Mesendoderm (in vitro differentiated cells): ENCODE data around the gene NTHL1.

ENCODE experiments used
- DNase-seq: peaks from one replicate; pipeline ENCODE4 v3.0.0; 2013
- H2AK5ac ChIP-seq: 2 replicates; pipeline ENCODE4 v1.6.1; 2013; ENCODE audit warnings: low read length, inconsistent platforms
- H2BK120ac ChIP-seq: 2 replicates; pipeline ENCODE4 v1.6.1; 2013; ENCODE audit warnings: low read depth, mild to moderate bottlenecking, low read length, moderate library complexity, mixed read lengths
- H2BK15ac ChIP-seq: replicated peaks from 2 replicates; pipeline ENCODE4 v1.6.1; 2013; ENCODE audit warnings: low read depth, mild to moderate bottlenecking, moderate library complexity
- H2BK5ac ChIP-seq: 2 replicates; pipeline ENCODE4 v1.6.1; 2013; ENCODE audit warnings: low read length, inconsistent platforms
- H3K18ac ChIP-seq: 2 replicates; pipeline ENCODE4 v1.6.1; 2013; ENCODE audit warnings: mild to moderate bottlenecking, low read length, mixed read lengths
- H3K23ac ChIP-seq: one replicate; pipeline ENCODE4 v1.6.1; 2013; ENCODE audit warnings: low read length
- H3K27ac ChIP-seq: 2 replicates; pipeline ENCODE4 v1.5.1; 2013; ENCODE audit warnings: low read depth, mild to moderate bottlenecking, inconsistent platforms, low read length, moderate library complexity
- H3K27me3 ChIP-seq: 2 replicates; pipeline ENCODE4 v1.6.1; 2013; ENCODE audit warnings: low read length, control low read depth, mild to moderate bottlenecking, inconsistent platforms; ENCODE audit not compliant: insufficient read depth, poor library complexity
- H3K36me3 ChIP-seq: 2 replicates; pipeline ENCODE4 v1.6.1; 2013; ENCODE audit warnings: low read length, inconsistent platforms; ENCODE audit not compliant: control insufficient read depth, insufficient read depth
- H3K4ac ChIP-seq: one replicate; pipeline ENCODE4 v1.6.1; 2013; ENCODE audit warnings: low read depth, mild to moderate bottlenecking, low read length, moderate library complexity
- H3K4me1 ChIP-seq: 2 replicates; pipeline ENCODE4 v1.6.1; 2013; ENCODE audit warnings: low read depth, low read length, inconsistent platforms; ENCODE audit not compliant: control insufficient read depth
- H3K4me2 ChIP-seq: 2 replicates; pipeline ENCODE4 v1.6.1; 2013; ENCODE audit warnings: low read length
- H3K4me3 ChIP-seq: 2 replicates; pipeline ENCODE4 v1.5.1; 2013; ENCODE audit warnings: mild to moderate bottlenecking, low read length
- H3K56ac ChIP-seq: one replicate; pipeline ENCODE4 v1.6.1; 2013; ENCODE audit warnings: low read length
- H3K79me1 ChIP-seq: 2 replicates; pipeline ENCODE4 v1.6.1; 2013; ENCODE audit warnings: low read length, inconsistent platforms
- H3K79me2 ChIP-seq: 2 replicates; pipeline ENCODE4 v1.6.1; 2013; ENCODE audit warnings: mild to moderate bottlenecking, low read length; ENCODE audit not compliant: control insufficient read depth, insufficient read depth
- H3K9ac ChIP-seq: 2 replicates; pipeline ENCODE4 v1.6.1; 2013; ENCODE audit warnings: low read length, inconsistent platforms
- H4K5ac ChIP-seq: one replicate; pipeline ENCODE4 v1.6.1; 2013; ENCODE audit warnings: low read length
- H4K8ac ChIP-seq: one replicate; pipeline ENCODE4 v1.6.1; 2013; ENCODE audit warnings: low read depth, mild to moderate bottlenecking, control low read depth, low read length, moderate library complexity
- WGBS: extraction: QIAGEN DNeasy Blood & Tissue Kit; methylation state at CpG from one replicate; pipeline ENCODE4 v1.1.7; 2013; ENCODE audit warnings: low lambda C conversion rate, missing lambda C conversion rate; ENCODE audit not compliant: insufficient coverage; ENCODE audit errors: extremely low coverage; 5-methylcytosine and 5-hydroxymethylcytosine counted together

The NTHL1 gene

GRCh38 chr16:2040041-2040786 is 7.4 kb downstream of the NTHL1 start:
- Histone ChIP-seq H3K56ac (no peak overlapping the region), H2BK120ac (no peak overlapping the region), H2AK5ac (no peak overlapping the region), H3K79me1 (no peaks in the 10 kb centered on the region), H3K79me2 (no peaks in the 10 kb centered on the region), H3K9ac (no peak overlapping the region), H3K4ac (no peak overlapping the region), H4K5ac (no peak overlapping the region), H3K18ac (no peak overlapping the region), H3K4me2 (no peak overlapping the region), H3K23ac (no peak overlapping the region), H4K8ac (no peak overlapping the region), H2BK5ac (no peak overlapping the region), H3K27me3 (no peaks in the 10 kb centered on the region), H3K4me3 (no peak overlapping the region), H3K27ac (no peak overlapping the region), H2BK15ac (no peak overlapping the region), H3K4me1 (no peaks in the 10 kb centered on the region), H3K36me3 (no peaks in the 10 kb centered on the region)
- WGBS = no CpG with 5 or more reads among the region's 24 CpGs
- no peak for DNase-seq

GRCh38 chr16:2039274-2040031 is 8.2 kb downstream of the NTHL1 start:
- Histone ChIP-seq H2AK5ac (no peak overlapping the region), H2BK5ac (no peak overlapping the region), H4K8ac (no peak overlapping the region), H3K4me2 (no peak overlapping the region), H3K56ac (no peak overlapping the region), H3K36me3 (no peaks in the 10 kb centered on the region), H3K4ac (no peak overlapping the region), H3K18ac (no peak overlapping the region), H2BK15ac (no peak overlapping the region), H3K4me3 (no peak overlapping the region), H3K27ac (no peak overlapping the region), H3K23ac (no peak overlapping the region), H3K79me1 (no peaks in the 10 kb centered on the region), H2BK120ac (no peak overlapping the region), H3K4me1 (no peaks in the 10 kb centered on the region), H3K9ac (no peak overlapping the region), H3K27me3 (no peaks in the 10 kb centered on the region), H4K5ac (no peak overlapping the region), H3K79me2 (no peaks in the 10 kb centered on the region)
- DNase-seq = no peak
- no CpG with 5 or more reads among the region's 29 CpGs for WGBS

GRCh38 chr16:2038382-2039231 is 9.0 kb downstream of the NTHL1 start:
- H3K9ac ChIP-seq = no peak overlapping the region
- H2AK5ac ChIP-seq = no peak overlapping the region
- H3K27ac ChIP-seq = no peak overlapping the region
- no peaks in the 10 kb centered on the region for H3K27me3 ChIP-seq
- H4K5ac ChIP-seq = no peak overlapping the region
- no peaks in the 10 kb centered on the region for H3K36me3 ChIP-seq
- H3K4me1 ChIP-seq = no peaks in the 10 kb centered on the region
- no CpG with 5 or more reads among the region's 41 CpGs for WGBS
- no peak overlapping the region for H3K4me3 ChIP-seq
- H3K56ac ChIP-seq = no peak overlapping the region
- H3K4ac ChIP-seq = no peak overlapping the region
- no peaks in the 10 kb centered on the region for H3K79me2 ChIP-seq
- H2BK15ac ChIP-seq = no peak overlapping the region
- no peak overlapping the region for H3K4me2 ChIP-seq
- H3K18ac ChIP-seq = no peak overlapping the region
- H4K8ac ChIP-seq = no peak overlapping the region
- no peaks in the 10 kb centered on the region for H3K79me1 ChIP-seq
- no peak overlapping the region for H3K23ac ChIP-seq
- no peak overlapping the region for H2BK5ac ChIP-seq
- DNase-seq = no peak
- no peak overlapping the region for H2BK120ac ChIP-seq

GRCh38 chr16:2037647-2038381 is 9.8 kb downstream of the NTHL1 start:
- Histone ChIP-seq H3K36me3 (no peaks in the 10 kb centered on the region), H3K79me1 (no peaks in the 10 kb centered on the region), H2BK5ac (no peak overlapping the region), H3K27me3 (no peaks in the 10 kb centered on the region), H2BK120ac (no peak overlapping the region), H2BK15ac (no peak overlapping the region), H3K9ac (no peak overlapping the region), H4K5ac (no peak overlapping the region), H2AK5ac (no peak overlapping the region), H3K79me2 (no peaks in the 10 kb centered on the region), H4K8ac (no peak overlapping the region), H3K4me2 (no peak overlapping the region), H3K4me3 (no peak overlapping the region), H3K27ac (no peak overlapping the region), H3K4ac (no peak overlapping the region), H3K23ac (no peak overlapping the region), H3K4me1 (no peaks in the 10 kb centered on the region), H3K18ac (no peak overlapping the region), H3K56ac (no peak overlapping the region)
- no peak for DNase-seq
- WGBS = no CpG with 5 or more reads among the region's 29 CpGs

GRCh38 chr16:2037115-2037514 is 10.5 kb downstream of the NTHL1 start:
- Histone ChIP-seq H3K56ac (no peak overlapping the region), H4K8ac (no peak overlapping the region), H3K4ac (no peak overlapping the region), H3K79me1 (no peaks in the 10 kb centered on the region), H3K4me1 (no peaks in the 10 kb centered on the region), H2BK15ac (no peak overlapping the region), H2BK120ac (no peak overlapping the region), H3K9ac (no peak overlapping the region), H2BK5ac (no peak overlapping the region), H2AK5ac (no peak overlapping the region), H3K36me3 (no peaks in the 10 kb centered on the region), H3K18ac (no peak overlapping the region), H3K79me2 (no peaks in the 10 kb centered on the region), H3K27me3 (no peaks in the 10 kb centered on the region), H3K27ac (no peak overlapping the region), H3K4me3 (no peak overlapping the region), H4K5ac (no peak overlapping the region), H3K23ac (no peak overlapping the region), H3K4me2 (no peak overlapping the region)
- no CpG with 5 or more reads among the region's 15 CpGs for WGBS
- DNase-seq = no peak
